Stimulated activated naive CD8-positive, alpha-beta T cell treated with anti-CD3 and anti-CD28 coated beads, Interleukin-15, Interleukin-2, amounts not matched to agents 100 ng/mL and 50 ng/mL, for 24 hours (primary cell): ENCODE measurements around the gene CCND2.
A peak's percentile ranks its signal among the peaks of the same experiment; 100 is the strongest.

Experiments used
- H3K27ac Mint-ChIP-seq: one replicate; pipeline ENCODE4 v1.8.0; 2021; ENCODE audit warnings: mild to moderate bottlenecking, mixed read lengths
- H3K27me3 Mint-ChIP-seq: one replicate; pipeline ENCODE4 v1.8.0; 2021; ENCODE audit warnings: mixed read lengths
- H3K36me3 Mint-ChIP-seq: one replicate; pipeline ENCODE4 v1.8.0; 2021; ENCODE audit warnings: low read depth, mixed read lengths
- H3K4me1 Mint-ChIP-seq: one replicate; pipeline ENCODE4 v1.8.0; 2021; ENCODE audit warnings: low read depth, mixed read lengths
- H3K4me3 Mint-ChIP-seq: one replicate; pipeline ENCODE4 v1.8.0; 2021; ENCODE audit warnings: mild to moderate bottlenecking, mixed read lengths
- H3K9me3 Mint-ChIP-seq: one replicate; pipeline ENCODE4 v1.8.0; 2021; ENCODE audit warnings: mixed read lengths

Gene CCND2

DNA sequence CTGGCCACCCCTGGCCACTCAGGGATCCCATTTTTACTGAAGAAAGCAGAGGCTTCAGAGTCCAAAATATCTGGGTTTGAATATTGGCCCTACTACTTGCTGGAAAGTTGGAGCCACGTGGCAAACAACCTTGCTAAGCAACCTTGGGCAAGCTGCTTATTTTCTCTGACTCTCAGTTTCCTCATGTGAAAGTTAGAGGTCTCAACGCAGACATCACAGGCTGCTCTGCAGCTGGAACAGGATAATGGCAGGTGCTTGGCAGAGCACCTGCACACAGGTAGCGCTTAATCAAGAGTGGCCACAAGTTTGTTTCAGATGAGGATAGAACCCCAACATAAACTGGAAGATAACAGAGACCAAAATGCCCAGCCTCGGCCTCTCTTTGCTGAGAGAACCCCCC, 28.1 kb upstream of the CCND2 start:
- Mint-ChIP-seq H3K27me3 (peaks cover 10% of the 10 kb centered on the region), H3K27ac (no peak overlapping the region), H3K4me3 (no peak overlapping the region)

DNA sequence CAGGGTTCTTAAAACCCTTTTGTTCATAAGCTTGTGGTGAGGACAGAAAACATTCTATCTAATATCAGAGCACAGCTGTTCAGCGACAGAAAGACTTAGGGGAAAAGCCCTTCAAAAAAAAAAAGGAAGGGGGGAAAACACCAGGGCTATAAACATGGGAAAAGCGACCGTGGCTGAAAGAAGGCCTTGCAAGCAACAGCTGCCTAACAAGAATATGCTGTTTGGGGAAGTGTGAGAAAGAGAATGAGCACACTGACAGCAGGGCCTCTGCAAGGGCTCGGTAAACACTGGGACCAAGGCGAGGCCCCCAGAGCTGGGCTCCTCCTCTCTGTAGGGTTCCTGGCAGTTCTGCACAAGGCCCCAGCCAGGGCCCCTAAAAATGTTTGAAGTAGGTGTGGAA, 27.4 kb upstream of the CCND2 start:
- H3K27ac Mint-ChIP-seq = no peak overlapping the region
- H3K36me3 Mint-ChIP-seq = no peaks in the 10 kb centered on the region
- peaks cover 10% of the 10 kb centered on the region for H3K27me3 Mint-ChIP-seq
- H3K9me3 Mint-ChIP-seq = no peaks in the 10 kb centered on the region
- H3K4me1 Mint-ChIP-seq = peaks cover 30% of the 10 kb centered on the region
- no peak overlapping the region for H3K4me3 Mint-ChIP-seq

More for the DNA sequence above, 28.1 kb upstream of the CCND2 start:
- no peaks in the 10 kb centered on the region for H3K9me3 Mint-ChIP-seq
- no peaks in the 10 kb centered on the region for H3K36me3 Mint-ChIP-seq
- peaks cover 24% of the 10 kb centered on the region for H3K4me1 Mint-ChIP-seq

DNA sequence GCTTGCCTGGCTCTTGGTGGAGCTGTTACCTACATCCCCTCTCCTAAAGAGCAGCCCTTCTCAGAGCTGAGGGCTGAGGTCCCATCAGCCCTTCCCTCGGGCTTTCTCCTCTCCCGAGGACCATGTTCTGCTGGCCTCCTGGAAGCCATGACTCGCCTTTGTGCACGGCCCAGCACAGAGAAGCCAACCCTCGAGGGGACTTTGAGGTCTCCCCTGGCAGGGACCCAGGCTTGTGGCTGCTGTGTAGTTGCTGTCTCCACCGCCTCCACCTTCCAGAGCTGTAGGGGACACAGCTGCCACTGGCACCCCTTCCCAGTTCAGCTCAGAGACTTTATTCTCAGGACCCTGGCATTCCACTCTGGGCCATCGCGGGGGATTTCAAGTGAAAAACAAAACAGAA, 22.9 kb upstream of the CCND2 start:
- Mint-ChIP-seq H3K9me3 (no peaks in the 10 kb centered on the region), H3K4me3 (peak overlapping the region; percentile 17), H3K36me3 (no peaks in the 10 kb centered on the region), H3K27ac (peak overlapping the region; percentile 86), H3K27me3 (no peaks in the 10 kb centered on the region), H3K4me1 (peaks cover 27% of the 10 kb centered on the region)

DNA sequence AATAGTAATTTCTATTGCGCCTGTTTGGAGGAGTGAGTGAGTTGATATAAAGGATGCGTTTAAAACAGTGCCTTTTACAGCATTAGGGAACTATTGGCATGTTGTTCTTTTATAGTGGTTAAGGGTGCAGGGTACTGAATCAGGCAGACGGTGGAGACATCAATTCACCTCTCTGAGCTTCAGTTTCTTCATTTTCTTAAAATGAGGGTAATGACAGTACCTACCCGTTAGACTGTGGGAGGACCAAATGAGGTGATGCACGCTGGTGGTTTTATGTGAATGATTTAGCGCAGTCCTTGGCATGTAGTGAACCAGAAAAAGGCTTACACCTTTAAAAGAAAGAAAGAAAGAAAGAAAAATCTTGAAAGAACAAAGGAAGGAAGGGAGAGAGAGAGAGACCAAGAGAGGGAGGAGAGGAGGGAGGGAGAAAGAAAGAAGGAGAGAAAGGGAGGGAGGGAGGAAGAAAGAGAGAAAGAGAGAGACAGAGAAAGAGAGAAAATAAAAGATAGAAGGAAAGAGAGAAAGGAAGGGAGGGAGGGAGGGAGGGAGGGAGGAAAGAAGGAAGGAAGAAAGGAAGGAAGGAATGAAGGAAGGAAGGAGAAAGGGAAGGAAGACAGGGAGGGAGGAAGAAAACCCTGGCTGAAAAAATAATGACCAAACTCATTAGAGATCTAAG, 22.2 kb upstream of the CCND2 start:
- Mint-ChIP-seq H3K36me3 (no peaks in the 10 kb centered on the region), H3K27ac (peak overlapping the region; percentile 86), H3K4me1 (peaks cover 25% of the 10 kb centered on the region), H3K9me3 (no peaks in the 10 kb centered on the region), H3K4me3 (peak overlapping the region; percentile 17), H3K27me3 (no peaks in the 10 kb centered on the region)

DNA sequence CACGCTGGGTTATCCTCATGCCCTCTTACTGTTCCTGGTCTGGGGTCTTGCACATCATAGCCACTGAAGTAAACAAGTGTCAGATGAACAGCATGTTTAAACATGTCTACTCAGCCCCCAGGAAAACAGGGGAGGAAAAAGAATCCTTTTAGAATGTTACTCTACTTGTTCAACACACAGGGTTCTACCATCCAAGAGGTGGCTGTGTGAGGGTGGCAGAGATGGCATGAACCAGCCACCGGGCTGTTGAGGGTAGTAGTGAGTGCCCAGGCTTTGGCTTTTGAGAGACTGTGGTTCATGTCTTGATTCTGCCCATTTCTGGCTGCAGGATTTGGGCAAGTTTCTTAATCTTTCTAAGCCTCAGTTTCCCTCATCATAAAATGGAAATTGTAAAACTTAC, 21.6 kb upstream of the CCND2 start:
- no peak overlapping the region for H3K27ac Mint-ChIP-seq
- H3K9me3 Mint-ChIP-seq = no peaks in the 10 kb centered on the region
- H3K36me3 Mint-ChIP-seq = no peaks in the 10 kb centered on the region
- H3K4me3 Mint-ChIP-seq = no peak overlapping the region
- H3K4me1 Mint-ChIP-seq = peaks cover 28% of the 10 kb centered on the region
- H3K27me3 Mint-ChIP-seq = no peaks in the 10 kb centered on the region

DNA sequence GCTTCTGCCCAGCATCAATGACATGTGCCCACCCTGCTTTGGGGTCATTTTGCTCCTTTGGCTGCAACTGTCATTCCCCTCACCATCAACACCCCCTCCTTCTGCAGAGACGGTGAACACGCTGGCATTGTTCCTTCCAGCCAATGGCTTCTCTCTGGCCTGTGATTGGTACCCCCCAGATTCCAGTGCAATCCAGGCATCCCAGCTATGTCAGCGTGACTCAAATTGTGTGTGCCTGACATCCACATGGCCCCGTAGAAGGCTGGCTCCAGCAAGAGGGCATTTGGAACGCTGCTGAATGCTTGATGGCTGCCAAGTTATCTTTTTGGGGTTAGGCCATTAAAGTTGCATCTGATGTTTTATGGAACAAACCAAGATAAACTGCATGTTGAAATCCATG, 21.0 kb upstream of the CCND2 start:
- no peak overlapping the region for H3K27ac Mint-ChIP-seq
- H3K36me3 Mint-ChIP-seq = no peaks in the 10 kb centered on the region
- no peaks in the 10 kb centered on the region for H3K27me3 Mint-ChIP-seq
- H3K4me1 Mint-ChIP-seq = peaks cover 33% of the 10 kb centered on the region
- H3K9me3 Mint-ChIP-seq = no peaks in the 10 kb centered on the region
- no peak overlapping the region for H3K4me3 Mint-ChIP-seq

DNA sequence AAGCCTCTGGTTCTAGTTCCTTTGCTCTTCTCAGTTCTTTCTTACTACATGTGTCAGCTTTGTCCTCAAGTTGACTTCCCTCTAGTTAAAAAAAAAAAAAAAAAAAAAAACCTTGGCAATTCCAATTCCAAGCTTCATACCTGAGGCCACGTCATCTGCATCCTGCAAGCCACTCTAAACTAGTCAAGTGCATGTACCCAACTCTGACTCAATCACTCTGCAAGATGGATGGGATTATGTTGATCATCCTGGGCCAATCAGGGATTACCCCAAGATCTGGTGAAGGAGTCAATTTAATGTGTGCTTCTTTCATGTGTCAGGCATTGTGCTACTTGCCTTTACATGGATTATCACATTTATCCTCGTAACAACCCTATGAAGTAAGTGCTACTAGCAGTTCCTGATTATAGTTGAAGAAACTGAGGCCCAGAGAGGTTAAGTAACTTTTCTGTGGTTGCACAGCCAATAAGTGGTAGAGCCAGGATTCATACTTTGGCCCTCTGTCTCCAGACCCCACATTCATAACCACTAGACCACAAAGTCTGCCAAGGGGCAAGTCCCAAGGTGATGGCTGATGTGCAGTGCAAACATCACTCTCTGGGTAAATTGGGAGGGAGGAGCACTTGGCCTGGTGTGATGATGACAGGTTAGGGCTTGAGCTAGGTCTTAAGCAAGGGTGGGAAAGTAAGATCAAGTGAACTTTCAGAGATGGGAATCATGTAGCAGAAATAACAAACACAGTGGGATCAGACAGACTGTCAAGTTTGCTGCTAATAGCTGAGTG, 17.3 kb upstream of the CCND2 start:
- Mint-ChIP-seq H3K27me3 (no peaks in the 10 kb centered on the region), H3K27ac (no peak overlapping the region), H3K4me1 (peaks cover 19% of the 10 kb centered on the region), H3K4me3 (no peak overlapping the region), H3K9me3 (peaks cover 5% of the 10 kb centered on the region), H3K36me3 (no peaks in the 10 kb centered on the region)

DNA sequence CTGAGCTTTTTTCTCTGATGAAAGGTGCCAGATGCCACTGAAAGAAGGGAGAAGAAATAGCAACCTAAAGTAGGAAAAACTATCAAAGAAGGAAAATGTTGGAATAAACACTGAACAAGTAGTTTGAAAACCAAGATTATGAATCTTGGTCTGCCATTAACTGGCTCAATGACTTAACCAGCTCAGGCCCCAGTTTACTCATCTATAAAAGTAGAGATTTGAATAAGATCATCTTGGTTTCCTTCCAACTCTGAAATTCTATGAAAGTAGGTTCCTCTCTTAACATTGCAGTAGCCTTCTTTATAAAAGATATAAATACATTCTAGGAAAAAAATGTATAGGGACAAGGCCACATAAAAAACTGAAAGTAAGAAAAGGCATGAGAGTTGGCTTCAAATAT, 16.1 kb upstream of the CCND2 start:
- Mint-ChIP-seq H3K27ac (no peak overlapping the region), H3K4me3 (no peak overlapping the region), H3K27me3 (no peaks in the 10 kb centered on the region), H3K9me3 (peaks cover 5% of the 10 kb centered on the region), H3K36me3 (no peaks in the 10 kb centered on the region), H3K4me1 (peaks cover 19% of the 10 kb centered on the region)

DNA sequence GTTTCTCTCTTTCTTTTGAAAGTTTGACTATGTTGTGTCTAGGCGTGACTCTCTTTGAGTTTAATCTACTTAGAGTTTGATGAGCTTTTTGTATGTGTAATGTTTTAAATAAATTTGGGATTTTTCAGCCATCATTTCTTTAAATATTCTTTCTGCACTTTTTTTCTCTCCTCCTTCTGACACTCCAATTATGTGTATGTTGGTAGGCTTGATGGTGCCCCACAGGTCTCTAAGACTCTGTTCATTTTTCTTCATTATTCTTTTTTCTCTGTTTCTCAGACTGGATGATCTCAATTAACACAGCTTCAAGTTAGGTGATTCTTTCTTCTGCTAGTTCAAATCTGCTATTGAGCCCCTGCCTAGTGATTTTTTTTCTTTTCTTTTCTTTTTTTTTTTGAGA, 14.5 kb upstream of the CCND2 start:
- no peak overlapping the region for H3K27ac Mint-ChIP-seq

DNA sequence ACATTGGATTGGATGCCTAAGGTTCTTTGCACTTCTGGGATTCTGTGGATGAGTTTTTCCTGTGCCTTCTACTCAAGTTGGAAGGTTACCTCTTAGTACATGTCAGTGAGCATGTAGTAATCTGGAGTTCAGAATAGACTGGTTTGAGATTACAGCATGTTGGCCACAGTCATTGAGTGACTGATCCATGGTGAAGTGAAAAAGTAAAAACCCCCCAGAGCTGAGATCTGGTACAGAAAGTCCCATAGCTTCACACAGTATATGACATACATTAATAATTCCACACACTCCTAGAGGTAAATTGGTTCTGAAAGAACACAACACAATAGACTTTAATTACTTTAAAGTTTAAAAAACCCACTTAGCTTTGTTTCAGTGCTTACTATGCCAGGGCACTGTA, 11.9 kb upstream of the CCND2 start:
- Mint-ChIP-seq H3K36me3 (no peaks in the 10 kb centered on the region), H3K27me3 (no peaks in the 10 kb centered on the region), H3K4me1 (peaks cover 17% of the 10 kb centered on the region), H3K9me3 (peaks cover 5% of the 10 kb centered on the region), H3K27ac (peak overlapping the region; percentile 64), H3K4me3 (no peak overlapping the region)

More for the DNA sequence above, 14.5 kb upstream of the CCND2 start:
- Mint-ChIP-seq H3K27me3 (no peaks in the 10 kb centered on the region), H3K36me3 (no peaks in the 10 kb centered on the region), H3K4me1 (peaks cover 20% of the 10 kb centered on the region), H3K4me3 (no peak overlapping the region), H3K9me3 (peaks cover 5% of the 10 kb centered on the region)

DNA sequence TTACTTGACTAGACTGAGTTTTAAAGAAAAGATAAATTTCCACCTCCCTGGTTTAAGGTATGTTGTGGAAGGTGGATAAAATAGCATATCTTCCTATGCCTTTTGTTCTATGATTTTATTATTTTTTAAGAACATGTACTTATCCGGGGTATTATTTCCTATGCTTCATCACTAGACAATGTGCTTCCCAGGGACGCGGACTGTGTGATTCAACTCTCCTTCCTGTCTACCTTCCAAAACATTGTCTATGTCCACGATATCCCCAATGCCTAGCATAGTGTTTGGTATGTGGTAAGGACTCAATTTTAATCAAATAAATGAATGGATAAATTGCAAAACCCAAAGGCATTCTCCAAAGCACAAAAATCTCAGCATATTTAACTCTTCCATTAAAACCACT, 8.3 kb upstream of the CCND2 start:
- H3K9me3 Mint-ChIP-seq = no peaks in the 10 kb centered on the region
- H3K4me1 Mint-ChIP-seq = peaks cover 33% of the 10 kb centered on the region
- no peak overlapping the region for H3K27ac Mint-ChIP-seq
- H3K36me3 Mint-ChIP-seq = no peaks in the 10 kb centered on the region
- H3K27me3 Mint-ChIP-seq = no peaks in the 10 kb centered on the region
- no peak overlapping the region for H3K4me3 Mint-ChIP-seq

DNA sequence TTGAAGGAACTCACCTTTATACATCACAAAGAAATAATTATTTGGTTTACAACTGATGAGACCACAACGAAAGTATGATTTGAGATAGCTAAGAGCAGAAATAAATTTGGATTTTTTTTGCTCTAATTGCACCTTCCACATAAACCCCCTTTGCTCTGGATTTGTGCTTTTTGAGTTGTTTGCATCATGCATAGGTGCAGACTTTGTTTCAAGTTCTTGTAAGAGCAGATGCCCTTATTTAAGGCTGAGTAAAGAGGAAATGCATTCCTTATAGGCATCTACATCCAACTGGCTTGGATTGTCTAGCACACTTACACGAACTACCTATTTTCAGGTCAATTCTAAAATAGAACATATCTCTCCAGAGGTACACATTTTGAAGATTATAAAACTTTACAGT, 6.6 kb upstream of the CCND2 start:
- Mint-ChIP-seq H3K27ac (no peak overlapping the region), H3K27me3 (no peaks in the 10 kb centered on the region), H3K36me3 (no peaks in the 10 kb centered on the region), H3K4me3 (no peak overlapping the region), H3K4me1 (peaks cover 31% of the 10 kb centered on the region), H3K9me3 (no peaks in the 10 kb centered on the region)

DNA sequence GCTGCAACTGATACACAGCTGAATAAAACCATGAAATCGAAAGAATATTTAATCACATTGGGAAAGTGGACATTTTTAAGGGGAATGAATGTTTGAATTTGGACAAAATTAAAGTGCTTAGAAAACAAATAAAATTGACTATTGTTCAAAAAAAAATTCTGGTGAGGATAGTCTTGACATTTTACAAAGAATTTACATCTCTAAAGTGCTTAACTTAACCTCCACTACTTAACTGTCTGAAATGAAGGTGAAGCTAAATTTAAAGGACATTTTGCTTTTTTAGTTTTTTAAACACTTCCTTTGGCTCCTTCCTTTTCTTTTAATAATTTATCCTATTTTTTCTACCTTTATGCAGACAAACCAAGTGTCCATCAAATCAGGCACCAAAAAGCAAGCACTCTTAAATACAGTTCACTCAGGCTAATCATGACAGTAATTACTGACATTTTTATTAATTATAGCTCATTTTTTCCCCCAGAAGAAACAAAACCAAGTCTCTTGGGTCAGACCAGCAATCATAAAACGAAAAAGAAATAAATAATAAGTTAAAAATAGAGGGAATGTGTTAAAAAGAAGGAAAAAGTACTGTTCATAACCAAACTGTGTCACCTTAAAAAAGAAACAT, 5.7 kb upstream of the CCND2 start:
- Mint-ChIP-seq H3K4me1 (peaks cover 34% of the 10 kb centered on the region), H3K4me3 (peak overlapping the region; percentile 94), H3K36me3 (no peaks in the 10 kb centered on the region), H3K27me3 (no peaks in the 10 kb centered on the region), H3K27ac (peak overlapping the region; percentile 98), H3K9me3 (no peaks in the 10 kb centered on the region)

DNA sequence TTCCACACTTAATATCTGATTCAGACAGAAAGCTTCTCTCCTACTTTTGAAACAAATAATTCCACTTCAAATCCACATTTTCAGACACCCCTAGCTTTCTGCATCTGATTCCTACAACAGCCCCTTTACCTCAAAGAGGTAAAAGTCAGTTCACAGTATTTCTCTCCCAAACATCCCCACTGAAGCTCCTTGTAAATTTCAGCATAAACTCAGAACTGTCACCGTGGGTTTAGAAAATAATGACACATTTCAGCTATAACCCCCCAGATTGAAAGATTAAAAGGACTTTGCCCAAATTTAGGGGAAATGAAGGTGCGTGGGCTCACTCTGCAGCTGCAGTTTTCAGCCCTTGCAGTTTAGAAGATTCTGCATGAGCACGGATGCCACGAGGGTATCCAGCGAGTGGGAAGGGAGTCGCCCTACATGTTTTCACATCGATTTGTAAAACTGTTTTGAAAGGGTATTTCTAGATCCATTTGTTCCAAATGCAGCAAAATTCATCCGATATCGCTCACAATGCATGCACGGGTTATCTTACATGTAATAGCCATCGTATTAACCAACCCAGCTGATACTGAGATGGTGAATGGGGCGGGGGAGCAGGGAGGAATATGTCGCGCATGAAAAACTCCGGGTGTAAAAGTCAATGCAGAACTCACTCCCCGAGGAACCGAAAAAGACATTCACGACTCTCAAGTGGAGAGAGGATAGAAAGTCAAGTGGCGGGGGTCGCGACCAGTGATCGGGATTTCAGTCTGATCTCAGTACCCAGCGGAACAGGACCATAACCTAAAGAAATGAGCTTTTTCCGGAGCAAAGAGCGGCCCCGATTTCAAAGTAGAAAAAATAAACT, 5.0 kb upstream of the CCND2 start:
- Mint-ChIP-seq H3K4me3 (peak overlapping the region; percentile 94), H3K27ac (peak overlapping the region; percentile 98), H3K27me3 (no peaks in the 10 kb centered on the region), H3K9me3 (no peaks in the 10 kb centered on the region), H3K4me1 (peaks cover 39% of the 10 kb centered on the region), H3K36me3 (no peaks in the 10 kb centered on the region)
